Right lobe of liver (tissue), 4 donors: ENCODE results near the gene ATP6V0A1.

ENCODE experiments used
- CTCF ChIP-seq, 4 donors: fragments of 200-600 bp in 3 of 4; fragments of 450-650 bp in 1 of 4; IDR thresholded peaks; one replicate each; pipeline versions ENCODE4 v1.5.1 to v1.8.0; 2016 to 2022; ENCODE audit warnings: antibody characterized with exemption in 4 of 4, mild to moderate bottlenecking in 2 of 4
- POLR2A ChIP-seq: fragments of 450-650 bp; IDR thresholded peaks from one replicate; pipeline ENCODE4 v1.6.1; 2017; ENCODE audit warnings: antibody characterized with exemption, mild to moderate bottlenecking
- donor health status: DM: no; HTN: no; CAD: no.
- donor health status: DM: no; HTN: no; CAD: no.
- donor health status: DM: no; HTN: yes; CAD: no.

GRCh38 chr17:42498828-42499227, 40.1 kb downstream of the ATP6V0A1 start:
- TF ChIP-seq CTCF (IDR thresholded peaks at IDR 0.05) (no peak), POLR2A (no peak)
